Ovary (tissue), 9 donors: Measurements from ENCODE around the gene SSR1. TPM values are rescaled to one million over a fixed set of nuclear protein-coding genes. Genes with fewer than 3 reads are reported as not detected.

ENCODE experiments used
- DNase-seq, 5 donors: peaks; one replicate each; pipeline ENCODE4 v3.0.0-alpha.2; 2019 to 2020
- H3K27ac ChIP-seq, 2 donors: fragments of 200-600 bp; one replicate each; pipeline versions ENCODE4 v1.5.1 to v1.8.0; 2019 to 2022
- H3K27me3 ChIP-seq: fragments of 200-600 bp; one replicate; pipeline ENCODE4 v1.8.0; 2022
- H3K36me3 ChIP-seq: fragments of 200-600 bp; sonication (generic); one replicate; pipeline ENCODE4 v1.5.1; 2019
- H3K4me1 ChIP-seq: one replicate; pipeline ENCODE4 v1.8.1; 2013; ENCODE audit warnings: mild to moderate bottlenecking, moderate library complexity; ENCODE audit not compliant: insufficient read depth
- H3K4me3 ChIP-seq: fragments of 200-600 bp; sonication (generic); one replicate; pipeline ENCODE4 v1.5.1; 2017
- H3K9me3 ChIP-seq, 2 donors: fragments of 200-600 bp in 1 of 2; sonication (generic) in 1 of 2; one replicate each; pipeline versions ENCODE4 v1.5.1 to v1.8.1; 2013 to 2019; ENCODE audit warnings: mild to moderate bottlenecking in 1 of 2, moderate library complexity in 1 of 2
- CTCF ChIP-seq, 3 donors: fragments of 450-650 bp in 2 of 3; fragments of 200-600 bp in 1 of 3; IDR thresholded peaks; one replicate each; pipeline versions ENCODE4 v1.5.1 to v1.8.0; 2016 to 2022; ENCODE audit warnings: antibody characterized with exemption in 3 of 3, mild to moderate bottlenecking in 1 of 3
- EP300 ChIP-seq: sonication (generic); formaldehyde crosslinking; IDR thresholded peaks from one replicate; pipeline ENCODE4 v1.6.1; 2017; ENCODE audit warnings: antibody characterized with exemption
- POLR2A ChIP-seq: fragments of 450-650 bp; IDR thresholded peaks from one replicate; pipeline ENCODE4 v1.6.1; 2017; ENCODE audit warnings: antibody characterized with exemption, mild to moderate bottlenecking, moderate library complexity
- WGBS, 3 donors: extraction: QIAGEN DNeasy Blood & Tissue Kit in 1 of 3; methylation state at CpG; one replicate each; pipeline versions ENCODE4 v1.1.5 to v1.1.7; 2013 to 2017; 5-methylcytosine and 5-hydroxymethylcytosine counted together
- intact Hi-C, 4 donors: fragments of 100-400 bp; cut with DNase I; formaldehyde crosslinking; loops; one replicate each; pipeline versions ENCODE4 v1.11.0 to v1.15.1; 2022 to 2023
- polyA plus RNA-seq, 2 donors: library from polyadenylated mRNA; stranded (reverse); fragments of 200-250 nt in 1 of 2; fragments of 350-450 nt in 1 of 2; fragmentation: Illumina TruSeq in 1 of 2; extraction: RNeasy Lipid Tissue Mini Kit (QIAGEN cat#74804) in 1 of 2; gene quantifications; one replicate each; pipeline ENCODE4 v1.2.3, GENCODE V29; 2013 to 2014
- total RNA-seq, 7 donors: library from RNA; depleted of rRNA in 2 of 7; stranded (reverse); fragments of >200 nt in 2 of 7; fragmentation: NEBNext Ultra II Directional in 3 of 7; extraction: Animal tissue kit (Norgen Biotek cat#: 25700) in 3 of 7; gene quantifications; one replicate each; pipeline versions ENCODE4 v1.1.0 to v1.2.4, GENCODE V29; 2016 to 2023
- donor health status: DM: no; HTN: no; CAD: no; lungs with moderate emphysema.
- donor health status: DM: no; HTN: no; CAD: no.
- donor health status: Bipolar disorder and iron deficiency.
- donor health status: DM: yes; HTN: yes; CAD: no.
- donor health status: DM: no; HTN: no; CAD: no.
- donor health status: DM: yes; HTN: yes; CAD: no.

Gene SSR1
- total and polyA plus RNA-seq, 9 donors, result 42.3 to 166 (median 117) TPM

DNA sequence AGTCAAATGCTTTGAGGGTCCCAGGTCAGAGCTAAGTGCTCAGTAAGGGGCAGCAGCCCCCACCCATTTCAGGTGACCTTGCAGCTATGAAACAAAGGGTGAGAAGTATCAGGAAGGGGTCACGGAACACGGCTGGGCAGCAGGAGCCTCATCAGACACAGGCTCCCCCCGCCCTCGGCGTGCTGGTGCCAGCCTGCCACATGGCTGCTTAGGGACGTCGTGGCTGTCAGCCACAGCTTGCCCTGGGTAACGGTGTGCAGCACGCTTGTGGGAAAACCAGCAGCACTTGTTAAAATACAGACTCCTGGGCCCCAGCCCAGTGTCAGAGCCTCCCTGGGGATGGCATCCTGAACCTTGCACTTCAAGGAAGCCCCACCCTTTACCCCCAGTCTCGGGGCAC lies 39.3 kb downstream of the SSR1 start:
- intact Hi-C loops, result loop anchor here in 3 of 4 donors (10.0 kb wide), 1 partner anchor 341 kb away; no protein-coding TSS in a partner anchor
- Histone ChIP-seq H3K4me1 (no peaks in the 10 kb centered on the region), H3K27ac (no peak overlapping the region), H3K9me3 (no peaks in the 10 kb centered on the region), H3K27me3 (no peaks in the 10 kb centered on the region), H3K36me3 (no peaks in the 10 kb centered on the region), H3K4me3 (no peak overlapping the region)
- 69 to 81% (median 75%) methylated on average over 10 of the region's 10 CpGs for WGBS, 3 donors
- DNase-seq, result no peak
- TF ChIP-seq CTCF (IDR thresholded peaks at IDR 0.05), result no peak
- no peak for TF ChIP-seq EP300
- TF ChIP-seq POLR2A, result no peak

- Histone ChIP-seq H3K9me3 (no peaks in the 10 kb centered on the region), H3K27ac (no peak overlapping the region), H3K36me3 (no peaks in the 10 kb centered on the region), H3K4me1 (no peaks in the 10 kb centered on the region), H3K4me3 (no peak overlapping the region), H3K27me3 (no peaks in the 10 kb centered on the region)
- TF ChIP-seq EP300, result no peak
- no peak for TF ChIP-seq CTCF (IDR thresholded peaks at IDR 0.05)
- no peak for TF ChIP-seq POLR2A
- WGBS, 3 donors, result 70 to 90% (median 88%) methylated on average over 11 of the region's 11 CpGs
- intact Hi-C loops, result loop anchor here in 3 of 4 donors (10.0 kb wide), 1 partner anchor 344 kb away; no protein-coding TSS in a partner anchor
- DNase-seq, result no peak
Observed at GRCh38 chr6:7271205-7271534, 41.8 kb downstream of the SSR1 start.

- Histone ChIP-seq H3K4me3 (no peak overlapping the region), H3K36me3 (no peaks in the 10 kb centered on the region), H3K9me3 (no peaks in the 10 kb centered on the region), H3K4me1 (no peaks in the 10 kb centered on the region), H3K27me3 (no peaks in the 10 kb centered on the region), H3K27ac (no peak overlapping the region)
- no peak for DNase-seq
- TF ChIP-seq EP300, result no peak
- no peak for TF ChIP-seq POLR2A
- no peak for TF ChIP-seq CTCF (IDR thresholded peaks at IDR 0.05)
- intact Hi-C loops, result loop anchor here in 3 of 4 donors (10.0 kb wide), 1 partner anchor 344 kb away; no protein-coding TSS in a partner anchor
- 91 to 94% (median 92%) methylated on average over 16 of the region's 16 CpGs for WGBS, 3 donors
Observed at GRCh38 chr6:7270320-7271204, 42.4 kb downstream of the SSR1 start.

DNA sequence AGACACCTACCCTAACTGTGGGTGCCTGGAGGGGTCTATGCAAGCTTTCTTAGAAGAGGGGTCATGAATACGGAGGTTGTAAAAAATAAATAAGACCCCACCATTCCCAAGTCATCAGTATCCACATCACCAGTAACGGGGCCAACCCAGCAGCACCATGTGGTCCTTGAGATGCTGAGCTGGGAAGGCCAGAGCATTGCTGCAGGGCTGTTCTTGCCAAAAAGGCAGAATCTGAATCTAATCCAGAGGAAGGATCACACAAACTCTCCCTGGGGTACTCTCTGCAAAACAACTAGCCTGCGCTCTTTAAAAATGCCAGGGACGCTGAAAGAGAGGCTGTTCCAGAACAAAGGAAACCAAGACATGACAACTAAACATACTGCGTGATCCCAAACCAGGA lies 43.2 kb downstream of the SSR1 start:
- intact Hi-C loops, result loop anchor here in 3 of 4 donors (10.0 kb wide), 1 partner anchor 345 kb away; no protein-coding TSS in a partner anchor
- DNase-seq, result no peak
- H3K4me3 ChIP-seq, result no peak overlapping the region
- TF ChIP-seq POLR2A, result no peak
- TF ChIP-seq EP300, result no peak
- no peak for TF ChIP-seq CTCF (IDR thresholded peaks at IDR 0.05)
- H3K9me3 ChIP-seq, result no peaks in the 10 kb centered on the region
- H3K27me3 ChIP-seq, result no peaks in the 10 kb centered on the region
- WGBS, 3 donors, result 77 to 87% (median 81%) methylated on average over 5 of the region's 5 CpGs
- no peak overlapping the region for H3K27ac ChIP-seq
- H3K4me1 ChIP-seq, result no peaks in the 10 kb centered on the region
- H3K36me3 ChIP-seq, result no peaks in the 10 kb centered on the region
